Measurements from ENCODE around the gene FRAS1.

FRAS1 gene

GRCh38 chr4:78292341-78292740 is 235.2 kb downstream of the FRAS1 start:
- no peak for TF ChIP-seq CTCF (IDR thresholded peaks at IDR 0.05)
- Mint-ChIP-seq H3K36me3 (ENCODE audit: low read depth) (peaks cover 16% of the 10 kb centered on the region), H3K27ac (no peak overlapping the region), H3K27me3 (ENCODE audit: low read depth, poor library complexity) (no peaks in the 10 kb centered on the region), H3K4me3 (no peak overlapping the region), H3K4me1 (peaks cover 14% of the 10 kb centered on the region), H3K9me3 (no peaks in the 10 kb centered on the region)
- DNase-seq = no peak

- peaks cover 15% of the 10 kb centered on the region for H3K36me3 Mint-ChIP-seq (ENCODE audit: low read depth)
- H3K4me3 Mint-ChIP-seq = no peak overlapping the region
- no peak for TF ChIP-seq CTCF (IDR thresholded peaks at IDR 0.05)
- H3K4me1 Mint-ChIP-seq = peaks cover 14% of the 10 kb centered on the region
- no peak overlapping the region for H3K27ac Mint-ChIP-seq
- H3K9me3 Mint-ChIP-seq = no peaks in the 10 kb centered on the region
- DNase-seq = no peak
- no peaks in the 10 kb centered on the region for H3K27me3 Mint-ChIP-seq (ENCODE audit: low read depth, poor library complexity)
Observed at GRCh38 chr4:78292856-78293255, 235.7 kb downstream of the FRAS1 start.

- Mint-ChIP-seq H3K9me3 (no peaks in the 10 kb centered on the region), H3K36me3 (ENCODE audit: low read depth) (peaks cover 10% of the 10 kb centered on the region), H3K4me1 (peaks cover 14% of the 10 kb centered on the region), H3K27ac (no peak overlapping the region), H3K27me3 (ENCODE audit: low read depth, poor library complexity) (no peaks in the 10 kb centered on the region), H3K4me3 (no peak overlapping the region)
- DNase-seq = no peak
- TF ChIP-seq CTCF (IDR thresholded peaks at IDR 0.05) = no peak
Observed at GRCh38 chr4:78293348-78293747, 236.2 kb downstream of the FRAS1 start.

GRCh38 chr4:78293821-78294301 is 236.7 kb downstream of the FRAS1 start:
- Mint-ChIP-seq H3K4me1 (peaks cover 14% of the 10 kb centered on the region), H3K9me3 (no peaks in the 10 kb centered on the region), H3K36me3 (ENCODE audit: low read depth) (peaks cover 8% of the 10 kb centered on the region), H3K4me3 (no peak overlapping the region), H3K27me3 (ENCODE audit: low read depth, poor library complexity) (no peaks in the 10 kb centered on the region), H3K27ac (peak overlapping the region; percentile 60)
- no peak for TF ChIP-seq CTCF (IDR thresholded peaks at IDR 0.05)
- no peak for DNase-seq

GRCh38 chr4:78296261-78296660 is 239.1 kb downstream of the FRAS1 start:
- Mint-ChIP-seq H3K27ac (peak overlapping the region; percentile 62), H3K27me3 (ENCODE audit: low read depth, poor library complexity) (no peaks in the 10 kb centered on the region), H3K4me1 (peaks cover 14% of the 10 kb centered on the region), H3K36me3 (ENCODE audit: low read depth) (peaks cover 18% of the 10 kb centered on the region), H3K4me3 (no peak overlapping the region), H3K9me3 (peaks cover 6% of the 10 kb centered on the region)
- no peak for TF ChIP-seq CTCF (IDR thresholded peaks at IDR 0.05)
- DNase-seq = no peak

GRCh38 chr4:78297116-78297800 is 240.1 kb downstream of the FRAS1 start:
- Mint-ChIP-seq H3K27ac (peak overlapping the region; percentile 65), H3K4me3 (no peak overlapping the region), H3K4me1 (peaks cover 14% of the 10 kb centered on the region), H3K27me3 (ENCODE audit: low read depth, poor library complexity) (no peaks in the 10 kb centered on the region), H3K9me3 (peaks cover 9% of the 10 kb centered on the region), H3K36me3 (ENCODE audit: low read depth) (peaks cover 21% of the 10 kb centered on the region)
- TF ChIP-seq CTCF (IDR thresholded peaks at IDR 0.05) = no peak
- DNase-seq = no peak
